IMR-90 (cell line): ENCODE results near the gene ABHD16A. TPM values are rescaled to one million over a fixed set of nuclear protein-coding genes. Genes with fewer than 3 reads are reported as not detected.

Source experiments
- ATAC-seq: fragments of 200-7000 bp; cut with Tn5 transposase; 2 replicates; pipeline ENCODE4 v1.9.1; 2020; ENCODE audit warnings: low read depth, mild to moderate bottlenecking, moderate library complexity
- BruUV-seq: library from RNA; stranded (reverse); fragments of 400-500 nt; replicated peaks from 2 replicates; lab custom pipeline; 2021; lab: Mats Ljungman, UMichigan
- CTCF ChIA-PET: fragments of 300-600 bp; formaldehyde crosslinking; extraction: SDS; loops from one replicate; lab custom pipeline; 2021; ENCODE audit warnings: antibody characterized with exemption; lab: Yijun Ruan, JAX
- POLR2A ChIA-PET: fragments of 300-600 bp; sonication (Branson Sonifier 250); formaldehyde crosslinking; loops from one replicate; lab custom pipeline; 2022; ENCODE audit warnings: antibody characterized with exemption; ENCODE audit not compliant: unreplicated experiment; lab: Charles Lee
- DNase-seq: peaks from one replicate; pipeline ENCODE4 v3.0.0; 2013
- H2AFZ ChIP-seq: replicated peaks from 2 replicates; pipeline ENCODE3; 2013; ENCODE audit warnings: low read length, mild to moderate bottlenecking; ENCODE audit not compliant: poor library complexity
- H2AK5ac ChIP-seq: 2 replicates; pipeline ENCODE4 v1.6.1; 2013; ENCODE audit warnings: low read depth, low read length, inconsistent platforms
- H2AK9ac ChIP-seq: replicated peaks from 2 replicates; pipeline ENCODE3; 2013; ENCODE audit warnings: mild to moderate bottlenecking, low read depth, low read length, moderate library complexity; ENCODE audit not compliant: poor library complexity
- H2BK120ac ChIP-seq: 2 replicates; pipeline ENCODE4 v1.6.1; 2013; ENCODE audit warnings: low read depth, low read length, inconsistent platforms
- H2BK15ac ChIP-seq: 3 replicates; pipeline ENCODE4 v1.6.1; 2013; ENCODE audit warnings: low read depth, low read length, inconsistent platforms
- H2BK20ac ChIP-seq: 2 replicates; pipeline ENCODE4 v1.6.1; 2013; ENCODE audit warnings: low read depth, mild to moderate bottlenecking, inconsistent platforms, low read length, moderate library complexity
- H2BK5ac ChIP-seq: 2 replicates; pipeline ENCODE4 v1.6.1; 2013; ENCODE audit warnings: mild to moderate bottlenecking, low read depth, low read length, inconsistent platforms; ENCODE audit not compliant: poor library complexity, severe bottlenecking
- H3K14ac ChIP-seq: replicated peaks from 2 replicates; pipeline ENCODE4 v1.6.1; 2013; ENCODE audit warnings: low read depth, low read length, inconsistent platforms
- H3K18ac ChIP-seq: 2 replicates; pipeline ENCODE4 v1.6.1; 2013; ENCODE audit warnings: low read depth, low read length, control low read depth
- H3K23ac ChIP-seq: 2 replicates; pipeline ENCODE4 v1.6.1; 2013; ENCODE audit warnings: low read depth, low read length, inconsistent platforms
- H3K27ac ChIP-seq: 2 replicates; pipeline ENCODE4 v1.5.1; 2013; ENCODE audit warnings: mild to moderate bottlenecking, control low read depth, low read length; ENCODE audit not compliant: insufficient read depth
- H3K27me3 ChIP-seq: 2 replicates; pipeline ENCODE4 v1.6.1; 2013; ENCODE audit warnings: low read length; ENCODE audit not compliant: control insufficient read depth, insufficient read depth
- H3K36me3 ChIP-seq: 2 replicates; pipeline ENCODE4 v1.6.1; 2013; ENCODE audit warnings: low read length, mixed read lengths; ENCODE audit not compliant: control insufficient read depth, insufficient read depth
- H3K4ac ChIP-seq: 2 replicates; pipeline ENCODE4 v1.6.1; 2013; ENCODE audit warnings: low read depth, low read length, inconsistent platforms
- H3K4me1 ChIP-seq: 2 replicates; pipeline ENCODE4 v1.6.1; 2013; ENCODE audit warnings: low read length, mixed read lengths; ENCODE audit not compliant: control insufficient read depth, insufficient read depth
- H3K4me2 ChIP-seq: 2 replicates; pipeline ENCODE4 v1.6.1; 2013; ENCODE audit warnings: low read depth, mild to moderate bottlenecking, control low read depth, low read length, moderate library complexity
- H3K4me3 ChIP-seq: 2 replicates; pipeline ENCODE4 v1.5.1; 2013; ENCODE audit warnings: low read depth, mild to moderate bottlenecking, control low read depth, low read length, moderate library complexity; ENCODE audit not compliant: insufficient read depth
- H3K56ac ChIP-seq: 2 replicates; pipeline ENCODE4 v1.6.1; 2013; ENCODE audit warnings: low read length, inconsistent platforms; ENCODE audit not compliant: insufficient read depth; ENCODE audit errors: extremely low read depth
- H3K79me1 ChIP-seq, 2 experiments: 2 replicates each; pipeline ENCODE4 v1.6.1; 2013; ENCODE audit warnings: low read length in 2 of 2, inconsistent platforms in 1 of 2, low read depth in 1 of 2
- H3K9ac ChIP-seq: 2 replicates; pipeline ENCODE4 v1.6.1; 2013; ENCODE audit warnings: low read depth, low read length, control low read depth
- H3K9me1 ChIP-seq: 2 replicates; pipeline ENCODE4 v1.6.1; 2013; ENCODE audit warnings: low read length, inconsistent platforms; ENCODE audit not compliant: insufficient read depth
- H3K9me3 ChIP-seq: 2 replicates; pipeline ENCODE4 v1.6.1; 2013; ENCODE audit warnings: low read length; ENCODE audit not compliant: control insufficient read depth, insufficient read depth
- H4K20me1 ChIP-seq: 2 replicates; pipeline ENCODE4 v1.6.1; 2013; ENCODE audit warnings: low read length, inconsistent platforms; ENCODE audit not compliant: insufficient read depth
- H4K5ac ChIP-seq: 2 replicates; pipeline ENCODE4 v1.6.1; 2013; ENCODE audit warnings: mild to moderate bottlenecking, low read depth, low read length, control low read depth
- H4K8ac ChIP-seq, 2 experiments: 2 replicates each; pipeline ENCODE4 v1.6.1; 2013; ENCODE audit warnings: low read depth in 2 of 2, low read length in 2 of 2, control low read depth in 1 of 2, inconsistent platforms in 1 of 2
- H4K91ac ChIP-seq: 2 replicates; pipeline ENCODE4 v1.6.1; 2013; ENCODE audit warnings: low read depth, low read length, inconsistent platforms; ENCODE audit not compliant: insufficient read depth
- BHLHE40 ChIP-seq: fragments of 150-350 bp; IDR thresholded peaks from 2 replicates; pipeline ENCODE4 v1.6.1; 2016; ENCODE audit warnings: mild to moderate bottlenecking, low read depth, low read length
- ELK1 ChIP-seq: fragments of 150-350 bp; IDR thresholded peaks from 2 replicates; pipeline ENCODE4 v1.6.1; 2016; ENCODE audit warnings: low read depth, mild to moderate bottlenecking, low read length, moderate library complexity, borderline replicate concordance
- MAZ ChIP-seq: IDR thresholded peaks from 2 replicates; pipeline ENCODE4 v1.6.1; 2012; ENCODE audit warnings: low read depth, mild to moderate bottlenecking, low read length, improper control_type of control experiment, moderate library complexity, borderline replicate concordance
- MXI1 ChIP-seq: IDR thresholded peaks from 2 replicates; pipeline ENCODE4 v1.6.1; 2012; ENCODE audit warnings: low read depth, mild to moderate bottlenecking, low read length, moderate library complexity, borderline replicate concordance
- POLR2A ChIP-seq: IDR thresholded peaks from 2 replicates; pipeline ENCODE4 v1.6.1; 2012; ENCODE audit warnings: mild to moderate bottlenecking, low read depth, low read length
- RAD21 ChIP-seq: IDR thresholded peaks from 2 replicates; pipeline ENCODE4 v1.6.1; 2012; ENCODE audit warnings: low read length, improper control_type of control experiment
- RCOR1 ChIP-seq: IDR thresholded peaks from 2 replicates; pipeline ENCODE4 v1.6.1; 2012; ENCODE audit warnings: mild to moderate bottlenecking, low read length, improper control_type of control experiment; ENCODE audit not compliant: insufficient replicate concordance
- SMC3 ChIP-seq: fragments of 150-350 bp; IDR thresholded peaks from 2 replicates; pipeline ENCODE4 v1.6.1; 2016; ENCODE audit warnings: low read depth, mild to moderate bottlenecking, antibody characterized with exemption, low read length, moderate library complexity
- WGBS, 2 experiments: methylation state at CpG; one replicate each; pipeline versions ENCODE4 v1.1.5 to v1.1.7; 2013; ENCODE audit warnings: missing lambda C conversion rate in 2 of 2; ENCODE audit not compliant: insufficient read length in 1 of 2; ENCODE audit errors: extremely low coverage in 2 of 2; 5-methylcytosine and 5-hydroxymethylcytosine counted together
- dilution Hi-C: fragments of 300-500 bp; cut with HindIII; formaldehyde crosslinking; loops from one replicate; pipeline ENCODE4 v1.14.3; 2018; ENCODE audit warnings: low sequenced_read_pairs; ENCODE audit not compliant: unreplicated experiment
- in situ Hi-C: fragments of 300-500 bp; cut with MboI; formaldehyde crosslinking; loops from 3 replicates; pipeline ENCODE4 v1.14.3; 2019; ENCODE audit warnings: low sequenced_read_pairs, inconsistent platforms, mixed read lengths
- intact Hi-C: fragments of 100-400 bp; cut with micrococcal nuclease; formaldehyde crosslinking; loops from 2 replicates; pipeline ENCODE4 v1.10.0; 2022
- polyA plus RNA-seq, 3 experiments: library from polyadenylated mRNA; depleted of rRNA; stranded (reverse); fragments of >200 nt; gene quantifications; 2 replicates each; pipeline ENCODE4 v1.2.3, GENCODE V29; 2012; ENCODE audit warnings: low replicate concordance in 1 of 3
- total RNA-seq: library from RNA; depleted of rRNA; stranded (reverse); fragments of >200 nt; gene quantifications from 2 replicates; pipeline ENCODE4 v1.2.3, GENCODE V29; 2012

ABHD16A gene
- total and polyA plus RNA-seq, 2 of the 4 experiments (the other 2 are of a cell fraction): 31.5 to 35.1 TPM

GRCh38 chr6:31725502-31726350, 22.6 kb upstream of the ABHD16A start:
- no peak for ATAC-seq
- Histone ChIP-seq H4K91ac (no peak overlapping the region), H3K27me3 (no peaks in the 10 kb centered on the region; the same call in 1 of the 2 replicates), H4K5ac (no peak overlapping the region), H2AK9ac (no peak overlapping the region), H2BK20ac (no peak overlapping the region), H3K79me1 (peaks cover 0 to 24% of the 10 kb centered on the region in 2 experiments; a peak in 2 of 4 replicates), H3K36me3 (peaks cover 23% of the 10 kb centered on the region), H3K4me2 (no peak overlapping the region), H3K4me3 (no peak overlapping the region), H3K9ac (no peak overlapping the region), H4K20me1 (peaks cover 10% of the 10 kb centered on the region), H2BK15ac (no peak overlapping the region), H4K8ac (no peak overlapping the region), H2AFZ (no peak overlapping the region), H2BK5ac (no peak overlapping the region), H3K9me1 (no peaks in the 10 kb centered on the region), H3K14ac (no peak overlapping the region), H3K4ac (no peak overlapping the region), H2BK120ac (no peak overlapping the region), H2AK5ac (no peak overlapping the region), H3K4me1 (peaks cover 3% of the 10 kb centered on the region), H3K18ac (no peak overlapping the region), H3K56ac (no peak overlapping the region), H3K23ac (no peak overlapping the region), H3K9me3 (no peaks in the 10 kb centered on the region), H3K27ac (no peak overlapping the region)
- BruUV-seq: no TSS peak
- in situ Hi-C loops: no loop called here
- TF ChIP-seq RAD21 (no peak), RCOR1 (no peak), ELK1 (no peak), MXI1 (no peak), SMC3 (no peak), MAZ (no peak), BHLHE40 (no peak), POLR2A (no peak)
- intact Hi-C loops: no loop called here
- 95% methylated on average over 5 of the region's 12 CpGs; no CpG with 5 or more reads in 1 of the 2 experiments for WGBS, 2 experiments
- ChIA-PET POLR2A (interaction anchor here (0.6 kb wide), 1 partner anchor 41 kb away, joined by 4 read pairs; no protein-coding TSS in a partner anchor), CTCF (no interaction called here)
- DNase-seq: no peak
- dilution Hi-C loops: no loop called here
